Dermis microvascular lymphatic vessel endothelial cell (primary cell): Measurements from ENCODE around the gene AGAP3. TPM values are rescaled to one million over a fixed set of nuclear protein-coding genes. Genes with fewer than 3 reads are reported as not detected.

Experiments used
- DNase-seq, 2 donors: peaks; one replicate each; pipeline versions ENCODE4 v3.0.0 to v3.0.0-alpha.2; 2010; ENCODE audit warnings: low read depth in 2 of 2
- total RNA-seq: library from RNA; depleted of rRNA; stranded (reverse); fragments of >200 nt; gene quantifications from 2 replicates; pipeline ENCODE4 v1.2.1, GENCODE V29; 2014

Gene AGAP3
- total RNA-seq, 1 donor from 2014 or later = 43.8 TPM

DNA sequence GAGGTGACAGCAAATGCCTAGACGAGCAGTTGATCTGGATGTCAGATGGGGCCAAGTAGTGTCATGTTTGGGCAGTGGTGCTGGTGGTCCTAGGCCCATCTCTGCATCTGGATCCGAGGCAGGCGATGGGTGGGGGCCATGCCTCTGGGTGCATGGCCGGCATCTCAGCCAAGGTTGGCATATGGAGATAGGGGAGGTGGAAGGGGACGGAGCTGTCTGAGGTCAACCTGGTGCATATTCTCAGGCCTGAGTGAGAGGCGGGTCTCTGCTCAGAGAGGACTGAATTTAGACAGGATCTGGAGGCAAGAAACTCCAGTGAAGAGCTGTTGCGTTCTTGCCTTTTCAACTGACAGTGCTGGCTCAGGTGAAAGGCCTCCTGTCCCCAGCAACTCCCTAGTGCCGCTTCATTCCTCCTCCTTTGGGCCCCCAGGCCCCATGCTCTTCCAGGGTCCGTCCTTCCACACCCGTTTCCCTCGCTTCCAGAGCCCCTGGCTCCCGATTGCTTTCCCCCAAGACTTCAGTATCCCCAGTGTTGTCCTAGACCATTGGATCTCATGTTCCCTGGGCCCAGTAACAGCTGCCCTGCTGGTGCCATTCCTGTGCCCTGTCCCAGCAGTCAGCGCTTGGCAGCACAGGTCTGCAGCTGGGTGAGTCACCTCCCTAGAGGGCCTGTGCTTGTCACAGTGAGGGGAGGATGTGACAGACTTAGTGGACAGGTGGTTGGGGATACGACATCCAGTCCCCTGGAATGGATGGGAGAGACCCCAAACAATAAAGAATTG lies 48.7 kb downstream of the AGAP3 start:
- DNase-seq = no peak

DNA sequence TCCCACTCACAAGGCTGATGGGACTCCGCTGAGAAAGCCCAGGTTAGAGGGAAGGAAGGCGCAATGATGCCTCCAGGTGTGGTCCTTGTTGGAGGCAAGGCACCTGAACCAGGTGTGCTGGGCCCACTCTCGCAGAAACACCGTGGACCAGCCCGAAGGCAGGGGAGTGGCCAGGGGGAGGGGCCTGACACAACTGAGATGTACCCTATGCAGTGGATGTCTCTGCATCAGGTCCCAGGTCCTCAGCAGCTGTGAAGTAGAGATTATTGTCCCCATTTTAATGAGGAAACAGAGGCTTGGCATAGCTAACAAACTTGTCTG lies 49.2 kb downstream of the AGAP3 start:
- no peak for DNase-seq

DNA sequence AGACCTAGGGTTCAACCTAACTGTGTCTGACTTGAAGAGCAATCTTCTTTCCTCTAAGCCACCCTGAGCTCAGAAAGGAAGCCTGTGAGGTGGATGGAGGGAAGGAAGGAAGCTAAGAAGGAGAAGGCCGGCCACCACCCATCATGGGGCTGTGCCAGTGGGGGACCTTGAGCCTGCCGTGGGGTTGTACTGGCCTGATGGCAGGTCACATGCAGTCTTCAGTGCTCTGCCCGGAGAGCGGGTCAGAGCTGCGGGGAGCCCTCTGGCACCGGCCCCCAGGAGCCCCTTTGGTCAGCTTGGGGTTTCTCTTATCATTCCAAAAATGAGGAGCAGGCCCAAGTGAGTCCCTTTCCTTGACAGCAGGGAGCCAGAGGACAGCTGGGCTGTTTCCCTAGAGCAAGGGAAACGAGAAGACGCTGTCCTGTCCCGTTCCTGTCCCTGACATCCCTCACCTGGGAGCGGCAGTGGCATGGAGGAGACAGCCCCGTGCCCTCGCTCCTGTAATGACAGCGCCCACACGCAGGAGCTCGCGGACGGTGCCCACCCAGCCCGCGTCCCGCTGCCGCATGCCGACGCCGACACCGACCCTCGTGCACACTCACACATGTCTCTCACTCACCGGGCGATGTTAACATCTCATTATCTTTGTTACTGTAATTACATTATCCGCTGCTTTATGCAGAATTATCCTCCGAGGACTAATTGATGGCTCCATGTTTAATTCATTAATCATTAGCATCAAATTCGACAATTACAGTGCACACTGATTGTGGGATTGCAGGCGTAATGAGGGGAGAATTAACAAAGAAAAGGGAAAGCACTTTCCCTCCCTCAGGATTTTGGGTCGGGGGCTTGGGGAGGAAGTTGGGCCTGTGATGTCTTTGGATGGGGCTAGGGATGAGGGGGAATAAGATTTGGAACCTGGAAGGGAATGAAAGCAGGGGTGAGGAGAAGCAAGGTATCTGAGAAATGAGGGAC lies 49.9 kb downstream of the AGAP3 start:
- no peak for DNase-seq

DNA sequence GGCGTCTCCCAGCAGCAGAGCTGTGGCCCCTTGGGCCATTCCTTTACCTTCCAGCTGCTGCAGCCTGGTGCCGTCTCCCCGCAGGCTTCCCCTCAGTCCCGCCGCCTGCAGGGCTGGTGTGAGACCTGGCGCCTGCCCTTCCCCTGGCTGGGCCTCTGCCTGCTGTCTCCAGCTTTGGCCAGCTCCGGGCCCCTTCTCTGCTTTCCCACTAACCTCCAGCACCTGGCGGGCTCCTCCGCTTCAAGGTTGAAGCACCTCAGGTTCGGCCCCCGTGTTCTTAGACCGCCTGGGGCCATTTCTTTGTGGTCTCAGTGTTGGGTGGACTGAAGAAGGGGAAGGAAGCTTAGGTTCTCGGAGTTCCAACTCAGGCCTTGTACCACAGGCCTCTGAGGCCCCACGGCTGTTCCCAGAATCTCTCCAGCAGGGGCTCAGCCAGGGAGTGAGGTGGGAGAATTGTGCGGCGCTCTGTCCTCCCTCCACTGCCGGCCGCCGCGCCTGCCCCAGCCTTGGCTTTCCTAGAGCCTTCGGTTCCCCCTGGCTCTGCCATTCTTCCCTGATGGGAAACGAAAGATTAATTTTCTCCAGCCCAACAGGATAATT lies 50.9 kb downstream of the AGAP3 start:
- DNase-seq = no peak

DNA sequence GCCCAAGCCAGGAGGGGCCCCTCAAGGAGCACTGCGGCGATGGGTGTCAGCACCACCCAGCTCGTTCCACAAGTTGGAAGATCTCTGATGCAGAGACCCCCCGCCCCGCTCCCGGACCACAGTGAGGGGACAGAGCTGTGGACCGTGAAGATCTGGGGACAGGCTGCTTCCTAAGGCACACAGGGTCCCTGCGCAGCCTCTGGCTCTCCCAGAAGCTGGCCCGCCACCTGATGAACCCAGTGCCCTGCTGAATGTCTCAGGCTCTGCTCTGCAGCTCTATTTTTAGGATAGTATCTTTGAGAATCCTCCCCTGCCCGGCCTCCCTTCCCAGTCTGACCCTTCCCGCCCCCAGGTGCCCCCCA lies 51.5 kb downstream of the AGAP3 start:
- no peak for DNase-seq

DNA sequence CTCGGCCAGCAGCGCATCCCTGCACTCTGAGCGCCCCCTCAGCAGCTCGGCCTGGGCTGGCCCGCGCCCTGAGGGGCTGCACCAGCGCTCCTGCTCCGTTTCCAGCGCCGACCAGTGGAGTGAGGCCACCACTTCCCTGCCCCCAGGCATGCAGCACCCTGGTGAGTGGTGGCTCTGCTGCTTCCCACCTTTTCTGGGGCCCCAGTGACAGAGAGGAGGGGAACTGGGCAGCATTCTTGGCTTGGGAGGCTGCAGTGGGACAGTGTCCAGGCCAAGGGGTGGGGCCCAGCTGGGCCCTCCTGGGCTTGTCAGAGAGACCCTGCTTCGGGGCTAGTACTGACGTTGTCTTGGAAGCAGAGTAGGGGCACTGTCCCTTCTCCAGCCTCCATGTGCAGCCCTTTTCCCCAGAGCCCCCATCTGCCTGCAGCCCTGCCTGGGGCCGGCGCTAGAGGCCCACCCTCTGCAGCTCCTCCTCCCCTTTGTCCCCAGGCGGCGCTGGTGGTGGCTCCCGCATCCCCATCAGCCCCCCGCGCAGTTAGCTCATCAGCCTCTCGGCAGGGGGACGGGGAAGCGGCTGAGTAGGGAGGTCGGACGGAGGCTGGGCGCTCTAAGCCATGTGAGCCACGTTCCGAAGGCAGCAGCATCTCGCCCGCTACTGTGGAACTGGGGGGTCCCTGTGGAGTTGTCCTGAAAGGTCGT lies 52.0 kb downstream of the AGAP3 start:
- DNase-seq = no peak

DNA sequence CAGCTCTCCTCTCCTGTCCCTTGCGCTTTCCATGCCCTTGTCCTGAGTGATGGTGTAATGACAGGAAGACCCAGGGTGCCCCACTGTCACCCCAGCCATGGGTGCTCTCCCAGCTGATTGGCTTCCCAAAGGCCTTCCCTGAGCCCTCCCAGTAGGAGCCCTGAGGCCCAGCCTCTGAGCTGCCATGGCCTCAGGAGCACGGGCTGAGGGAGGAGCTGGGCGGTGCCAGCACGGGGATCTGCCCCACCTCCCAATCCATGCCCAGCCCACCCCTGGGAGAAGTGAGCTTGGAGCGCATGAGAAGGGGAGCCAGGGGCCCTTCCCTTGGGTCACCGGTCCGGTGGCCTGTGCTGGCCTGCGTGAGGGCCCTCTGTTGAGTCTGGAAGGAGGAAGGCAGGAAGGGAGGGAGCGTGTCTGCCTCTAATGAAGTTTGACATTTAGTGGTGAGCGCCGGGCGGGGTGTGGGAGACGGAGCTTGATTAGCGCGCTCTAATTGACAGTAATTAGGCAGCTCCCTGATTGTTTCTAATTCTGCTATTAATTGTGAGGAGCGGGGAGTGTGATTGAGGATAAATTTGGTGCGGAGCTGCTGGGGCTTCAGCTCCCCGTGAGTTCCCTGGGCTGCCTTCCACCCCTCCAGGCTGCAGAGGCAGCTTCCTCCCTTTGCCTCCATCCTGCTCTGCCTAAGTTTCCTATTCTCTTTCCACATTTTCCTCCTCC lies 53.0 kb downstream of the AGAP3 start:
- DNase-seq = no peak

DNA sequence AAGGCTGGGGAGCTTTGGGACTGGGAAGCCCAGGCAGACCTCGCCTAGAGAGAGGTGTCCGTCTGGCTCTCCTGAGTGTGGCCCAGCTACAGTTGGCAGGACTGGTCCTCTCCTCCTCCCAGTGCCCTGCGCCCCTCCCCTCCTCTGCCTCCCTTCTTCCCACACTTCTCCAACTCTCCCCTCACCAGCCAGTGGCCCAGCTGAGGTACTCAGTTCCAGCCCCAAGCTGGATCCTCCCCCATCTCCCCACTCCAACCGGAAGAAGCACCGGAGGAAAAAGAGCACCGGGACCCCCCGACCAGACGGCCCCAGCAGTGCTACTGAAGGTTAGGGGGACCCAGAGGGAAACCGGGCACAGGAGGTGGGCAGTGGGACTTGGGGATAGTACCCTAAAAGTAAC lies 53.5 kb downstream of the AGAP3 start:
- DNase-seq = no peak

DNA sequence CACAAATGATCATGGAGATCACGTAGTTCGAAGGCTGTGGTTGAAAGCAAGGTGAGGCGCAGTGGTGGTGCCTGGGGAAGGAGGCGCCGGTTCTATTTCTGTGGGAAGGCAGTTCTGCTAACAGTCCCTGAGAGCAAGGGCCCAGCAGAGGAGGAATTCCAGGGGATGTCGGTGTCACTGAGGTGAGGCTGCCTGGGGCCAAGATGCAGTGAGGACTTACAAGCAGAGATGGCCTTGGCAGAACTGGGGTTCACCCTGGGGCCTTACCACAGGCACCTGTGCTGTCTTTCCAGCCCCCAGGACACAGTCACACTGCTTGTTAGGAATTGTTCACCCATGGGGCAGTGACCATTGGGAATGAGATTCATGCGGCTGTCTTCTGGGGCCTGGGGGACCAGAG lies 54.6 kb downstream of the AGAP3 start:
- DNase-seq = no peak

DNA sequence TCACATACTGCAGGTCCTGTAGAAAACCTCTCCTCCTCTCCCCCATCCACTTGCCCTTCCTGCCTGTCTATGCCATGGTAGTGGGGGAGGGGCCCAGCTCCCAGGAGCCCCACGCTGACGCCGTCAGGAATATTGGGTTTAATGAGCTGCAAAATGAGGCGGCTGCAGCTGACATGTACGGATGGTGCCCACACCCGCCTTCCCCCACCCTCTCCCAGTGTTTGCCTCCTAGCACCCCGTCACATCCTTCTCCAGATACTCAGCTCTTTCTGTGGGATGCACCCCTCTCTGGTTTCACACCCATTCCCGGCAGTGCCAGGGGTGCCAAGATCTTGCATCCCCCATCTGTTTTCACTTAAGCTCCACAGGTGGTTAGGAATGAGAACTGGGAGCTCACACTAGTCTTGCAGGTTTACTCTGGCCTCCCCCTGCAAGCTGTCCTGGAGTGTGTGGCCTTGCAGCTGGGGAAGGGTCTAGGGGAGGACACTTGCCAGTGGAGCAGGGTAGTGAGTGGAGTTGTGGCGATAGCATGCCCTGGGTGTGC lies 55.1 kb downstream of the AGAP3 start:
- no peak for DNase-seq

DNA sequence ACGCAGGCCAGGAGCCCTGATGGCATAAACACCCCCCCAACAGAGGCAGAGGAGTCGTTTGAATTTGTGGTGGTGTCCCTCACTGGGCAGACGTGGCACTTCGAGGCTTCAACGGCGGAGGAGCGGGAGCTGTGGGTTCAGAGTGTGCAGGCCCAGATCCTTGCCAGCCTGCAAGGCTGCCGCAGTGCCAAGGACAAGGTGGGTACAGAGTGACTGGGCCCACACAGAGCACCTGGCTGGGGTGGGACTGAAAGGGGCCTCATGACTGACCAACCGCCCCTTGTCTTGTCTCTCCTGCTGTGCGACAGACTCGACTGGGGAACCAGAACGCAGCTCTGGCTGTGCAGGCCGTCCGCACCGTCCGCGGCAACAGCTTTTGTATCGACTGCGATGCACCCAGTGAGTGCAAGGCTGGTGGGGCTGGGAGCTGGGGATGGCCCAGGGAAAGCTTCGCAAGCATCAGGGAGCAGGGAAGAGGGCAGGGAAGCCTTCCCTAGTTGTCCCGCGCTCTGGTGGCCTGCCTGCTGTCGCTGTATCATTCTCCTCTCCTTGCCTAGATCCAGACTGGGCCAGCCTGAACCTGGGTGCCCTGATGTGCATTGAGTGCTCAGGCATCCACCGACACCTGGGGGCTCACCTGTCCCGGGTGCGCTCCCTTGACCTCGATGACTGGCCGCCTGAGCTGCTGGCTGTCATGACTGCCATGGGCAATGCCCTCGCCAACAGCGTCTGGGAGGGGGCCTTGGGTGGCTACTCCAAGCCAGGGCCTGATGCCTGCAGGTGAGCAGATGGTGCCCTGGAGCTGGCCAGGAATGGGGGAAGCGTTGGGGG lies 55.8 kb downstream of the AGAP3 start:
- no peak for DNase-seq

DNA sequence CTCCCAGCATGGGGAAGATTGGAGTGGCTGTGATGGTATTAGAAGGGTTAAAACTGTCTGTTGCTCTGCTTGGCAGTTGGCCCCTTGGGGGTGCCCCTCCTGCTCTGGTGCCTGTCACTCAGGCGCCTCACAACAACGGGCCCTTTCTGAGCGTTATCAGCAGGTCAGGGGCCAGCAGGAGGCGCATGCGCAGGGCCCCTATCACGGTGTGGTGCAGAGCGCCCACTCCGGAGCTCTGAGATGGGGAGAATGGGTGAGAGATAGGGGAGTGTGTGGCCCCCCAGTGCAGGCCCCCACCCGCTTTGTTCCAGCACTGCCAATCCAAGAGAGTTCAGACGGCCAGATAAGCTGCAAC lies 56.4 kb downstream of the AGAP3 start:
- no peak for DNase-seq

DNA sequence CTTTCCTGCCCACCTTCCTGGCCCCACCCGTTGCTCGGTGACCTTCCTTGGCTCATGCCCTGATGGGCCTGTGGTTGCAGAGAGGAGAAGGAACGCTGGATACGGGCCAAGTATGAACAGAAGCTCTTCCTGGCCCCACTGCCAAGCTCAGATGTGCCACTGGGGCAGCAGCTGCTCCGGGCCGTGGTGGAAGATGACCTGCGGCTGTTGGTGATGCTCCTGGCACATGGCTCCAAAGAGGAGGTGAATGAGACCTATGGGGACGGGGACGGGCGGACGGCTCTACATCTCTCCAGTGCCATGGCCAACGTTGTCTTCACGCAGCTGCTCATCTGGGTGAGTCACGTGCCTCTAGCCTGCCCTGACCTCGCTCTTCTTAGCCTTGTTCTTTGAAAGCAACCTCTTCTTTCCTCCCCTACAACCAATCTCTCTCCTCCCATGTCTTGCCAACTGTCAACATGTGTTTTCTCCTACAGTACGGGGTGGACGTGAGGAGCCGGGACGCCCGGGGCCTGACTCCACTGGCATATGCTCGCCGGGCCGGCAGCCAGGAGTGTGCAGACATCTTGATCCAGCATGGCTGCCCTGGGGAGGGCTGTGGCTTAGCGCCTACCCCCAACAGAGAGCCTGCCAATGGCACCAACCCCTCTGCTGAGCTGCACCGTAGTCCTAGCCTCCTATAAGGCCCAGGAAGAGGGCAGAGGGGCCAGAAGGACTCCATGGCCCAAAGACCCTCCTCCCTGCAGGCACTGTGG lies 57.2 kb downstream of the AGAP3 start:
- peak in 1 of 2 donors; percentile 7 for DNase-seq

DNA sequence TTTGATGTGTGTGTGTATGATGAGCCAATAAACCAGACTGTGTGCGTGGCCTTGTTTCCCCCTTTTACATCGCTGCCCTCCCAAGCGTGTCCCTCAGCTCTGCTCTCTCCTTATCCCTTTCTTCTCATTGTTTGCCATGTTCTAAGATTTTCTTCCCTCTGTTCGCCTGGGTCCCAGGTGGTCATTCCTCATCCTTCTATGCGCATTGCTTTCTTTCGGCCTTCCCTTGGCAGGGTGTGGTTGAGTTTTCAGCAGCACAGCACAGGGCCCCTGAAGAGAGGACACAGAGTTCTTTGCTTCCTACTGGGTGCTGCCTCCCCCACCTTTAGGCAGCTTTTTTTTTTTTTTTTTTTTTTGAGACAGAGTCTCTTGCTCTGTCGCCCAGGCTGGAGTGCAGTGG lies 58.1 kb downstream of the AGAP3 start:
- no peak for DNase-seq

DNA sequence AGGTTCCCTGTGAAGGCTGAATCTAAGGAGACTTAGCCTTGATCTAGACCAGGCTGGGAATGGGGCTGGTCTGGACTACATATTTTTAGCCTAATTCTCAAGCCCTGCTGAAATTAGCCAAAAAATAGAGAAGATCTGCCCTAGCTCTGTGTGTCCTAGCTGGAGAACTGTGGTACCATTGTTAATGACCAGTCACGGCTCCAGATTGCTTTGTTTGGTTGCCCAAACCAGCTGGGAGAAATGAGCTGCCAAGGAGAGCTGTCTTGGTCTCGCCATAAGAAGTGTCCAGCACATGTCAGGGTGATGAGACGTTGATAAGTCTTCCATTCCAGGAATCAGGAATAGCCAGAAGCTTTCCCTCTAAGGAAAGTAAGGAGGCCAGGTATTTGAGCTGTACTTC lies 60.5 kb downstream of the AGAP3 start:
- no peak for DNase-seq

DNA sequence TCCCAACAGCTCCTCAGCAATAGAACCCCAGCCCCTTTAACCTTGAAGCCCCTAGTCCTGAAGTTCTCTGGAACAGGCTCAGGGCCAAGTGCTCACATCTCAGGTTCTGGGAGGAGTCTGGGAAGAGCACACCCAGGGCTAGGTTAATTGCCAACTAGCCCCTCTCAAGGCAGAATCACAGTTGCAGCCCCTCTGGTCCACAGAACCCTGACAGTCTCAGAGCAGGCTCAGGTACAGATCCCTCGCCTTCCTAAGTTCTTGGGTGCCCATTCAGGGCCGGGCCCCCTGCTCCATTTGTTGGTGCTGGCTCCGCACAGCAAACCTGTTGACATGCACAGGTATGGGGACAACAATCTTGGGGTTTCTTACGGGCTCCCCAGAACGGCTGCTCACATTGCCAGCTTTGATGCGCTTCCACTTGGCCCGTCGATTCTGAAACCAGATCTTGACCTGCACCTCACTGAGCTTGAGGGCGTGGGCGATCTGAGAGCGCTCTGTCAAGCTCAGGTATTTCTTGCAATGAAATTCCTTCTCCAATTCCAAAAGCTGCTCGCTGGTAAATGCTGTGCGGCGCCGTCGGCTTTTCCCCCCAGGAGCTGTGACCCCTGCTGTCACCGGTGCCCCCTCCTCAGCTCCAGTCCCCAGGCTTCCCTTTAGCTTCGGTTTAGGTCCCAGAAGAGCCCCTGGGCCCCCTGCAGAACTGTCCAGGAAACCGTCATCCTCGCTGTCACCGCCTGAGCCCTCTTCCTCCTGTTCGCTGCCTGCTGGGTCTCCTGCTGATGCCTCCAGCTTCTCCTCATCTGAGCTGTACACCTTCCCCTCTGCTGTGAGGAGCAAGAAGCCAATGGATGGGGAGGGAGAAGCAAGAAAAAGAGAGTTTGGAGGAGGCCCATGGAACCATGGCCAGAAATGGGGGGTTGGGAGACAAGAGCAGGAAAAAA lies 62.3 kb downstream of the AGAP3 start:
- DNase-seq = no peak

DNA sequence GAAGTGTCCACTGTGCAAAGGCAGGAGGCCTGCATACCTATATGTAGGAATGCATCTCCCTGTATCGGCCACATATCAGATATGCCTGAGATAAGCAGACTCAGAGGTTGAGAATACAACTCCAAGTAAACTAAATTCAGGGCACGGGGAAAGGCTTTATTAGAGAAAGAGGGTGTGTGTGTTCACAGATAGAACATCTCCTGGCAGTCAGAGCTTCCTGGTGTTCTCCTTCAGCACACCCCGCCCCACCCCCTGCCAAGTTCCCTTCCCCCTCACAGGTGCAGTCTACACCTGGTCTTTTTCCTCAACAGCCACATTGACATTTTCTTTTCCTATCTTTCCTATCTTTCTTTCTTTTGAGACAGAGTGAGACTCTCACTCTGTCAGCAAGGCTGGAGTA lies 64.1 kb downstream of the AGAP3 start:
- no peak for DNase-seq
